Trophoblast cell (in vitro differentiated cells and primary cell): Measurements from ENCODE around the gene ABCA7.
A peak's percentile ranks its signal among the peaks of the same experiment; 100 is the strongest.

Source experiments
- DNase-seq, 2 donors: peaks; one replicate each; pipeline ENCODE4 v3.0.0-alpha.2; 2016
- H2AFZ ChIP-seq: 2 replicates; pipeline ENCODE4 v1.6.1; 2013; ENCODE audit warnings: low read length, moderate library complexity, mild to moderate bottlenecking; ENCODE audit not compliant: insufficient read depth, poor library complexity
- H2AK5ac ChIP-seq: 2 replicates; pipeline ENCODE4 v1.6.1; 2013; ENCODE audit warnings: mild to moderate bottlenecking, low read length
- H2BK120ac ChIP-seq: 2 replicates; pipeline ENCODE4 v1.6.1; 2013; ENCODE audit warnings: low read length, mild to moderate bottlenecking, moderate library complexity; ENCODE audit not compliant: insufficient read depth, poor library complexity
- H2BK12ac ChIP-seq: 2 replicates; pipeline ENCODE4 v1.6.1; 2013; ENCODE audit warnings: mild to moderate bottlenecking, low read length, moderate library complexity
- H2BK5ac ChIP-seq: 2 replicates; pipeline ENCODE4 v1.6.1; 2013; ENCODE audit warnings: low read length, low read depth, moderate library complexity, mild to moderate bottlenecking; ENCODE audit not compliant: poor library complexity
- H3K14ac ChIP-seq: 2 replicates; pipeline ENCODE4 v1.6.1; 2013; ENCODE audit warnings: mild to moderate bottlenecking, low read length
- H3K18ac ChIP-seq: 2 replicates; pipeline ENCODE4 v1.6.1; 2013; ENCODE audit warnings: mild to moderate bottlenecking, low read length
- H3K23ac ChIP-seq: 2 replicates; pipeline ENCODE4 v1.6.1; 2013; ENCODE audit warnings: low read length
- H3K27ac ChIP-seq: 2 replicates; pipeline ENCODE4 v1.5.1; 2013; ENCODE audit warnings: low read depth, mild to moderate bottlenecking, inconsistent platforms, low read length, moderate library complexity
- H3K27me3 ChIP-seq: 2 replicates; pipeline ENCODE4 v1.6.1; 2013; ENCODE audit warnings: inconsistent platforms, mild to moderate bottlenecking, low read length, moderate library complexity; ENCODE audit not compliant: insufficient read depth
- H3K36me3 ChIP-seq, 2 experiments: 1 replicate in 1 of 2; 2 replicates in 1 of 2; pipeline ENCODE4 v1.6.1; 2013; ENCODE audit warnings: low read length in 2 of 2, mild to moderate bottlenecking in 2 of 2, moderate library complexity in 1 of 2; ENCODE audit not compliant: insufficient read depth in 2 of 2, control insufficient read depth in 1 of 2
- H3K4ac ChIP-seq: 2 replicates; pipeline ENCODE4 v1.6.1; 2013; ENCODE audit warnings: low read depth, mild to moderate bottlenecking, low read length, moderate library complexity
- H3K4me1 ChIP-seq, 2 experiments: 1 replicate in 1 of 2; 2 replicates in 1 of 2; pipeline ENCODE4 v1.6.1; 2013; ENCODE audit warnings: low read length in 2 of 2, mild to moderate bottlenecking in 2 of 2, moderate library complexity in 1 of 2; ENCODE audit not compliant: insufficient read depth in 2 of 2, control insufficient read depth in 1 of 2
- H3K4me2 ChIP-seq: 2 replicates; pipeline ENCODE4 v1.6.1; 2013; ENCODE audit warnings: inconsistent platforms, mild to moderate bottlenecking, low read length, moderate library complexity
- H3K4me3 ChIP-seq: 2 replicates; pipeline ENCODE4 v1.5.1; 2013; ENCODE audit warnings: mild to moderate bottlenecking, low read depth, low read length, inconsistent platforms
- H3K79me1 ChIP-seq: one replicate; pipeline ENCODE4 v1.6.1; 2013; ENCODE audit warnings: low read length
- H3K79me2 ChIP-seq: 2 replicates; pipeline ENCODE4 v1.6.1; 2013; ENCODE audit warnings: low read length, mild to moderate bottlenecking; ENCODE audit not compliant: control insufficient read depth, insufficient read depth, poor library complexity
- H3K9ac ChIP-seq: 2 replicates; pipeline ENCODE4 v1.6.1; 2013; ENCODE audit warnings: mild to moderate bottlenecking, low read length
- H3K9me3 ChIP-seq: 2 replicates; pipeline ENCODE4 v1.6.1; 2013; ENCODE audit warnings: low read depth, mild to moderate bottlenecking, control low read depth, inconsistent platforms, low read length; ENCODE audit not compliant: insufficient read depth
- H4K12ac ChIP-seq: 2 replicates; pipeline ENCODE4 v1.6.1; 2013; ENCODE audit warnings: low read depth, mild to moderate bottlenecking, low read length, moderate library complexity
- H4K8ac ChIP-seq: 2 replicates; pipeline ENCODE4 v1.6.1; 2013; ENCODE audit warnings: low read depth, mild to moderate bottlenecking, low read length, moderate library complexity
- H4K91ac ChIP-seq: one replicate; pipeline ENCODE4 v1.6.1; 2013; ENCODE audit warnings: low read depth, mild to moderate bottlenecking, low read length, moderate library complexity
- WGBS: extraction: QIAGEN DNeasy Blood & Tissue Kit; methylation state at CpG from one replicate; pipeline ENCODE4 v1.1.7; 2013; ENCODE audit warnings: missing lambda C conversion rate; ENCODE audit not compliant: insufficient read length, insufficient coverage; ENCODE audit errors: extremely low coverage; 5-methylcytosine and 5-hydroxymethylcytosine counted together

Gene ABCA7

DNA sequence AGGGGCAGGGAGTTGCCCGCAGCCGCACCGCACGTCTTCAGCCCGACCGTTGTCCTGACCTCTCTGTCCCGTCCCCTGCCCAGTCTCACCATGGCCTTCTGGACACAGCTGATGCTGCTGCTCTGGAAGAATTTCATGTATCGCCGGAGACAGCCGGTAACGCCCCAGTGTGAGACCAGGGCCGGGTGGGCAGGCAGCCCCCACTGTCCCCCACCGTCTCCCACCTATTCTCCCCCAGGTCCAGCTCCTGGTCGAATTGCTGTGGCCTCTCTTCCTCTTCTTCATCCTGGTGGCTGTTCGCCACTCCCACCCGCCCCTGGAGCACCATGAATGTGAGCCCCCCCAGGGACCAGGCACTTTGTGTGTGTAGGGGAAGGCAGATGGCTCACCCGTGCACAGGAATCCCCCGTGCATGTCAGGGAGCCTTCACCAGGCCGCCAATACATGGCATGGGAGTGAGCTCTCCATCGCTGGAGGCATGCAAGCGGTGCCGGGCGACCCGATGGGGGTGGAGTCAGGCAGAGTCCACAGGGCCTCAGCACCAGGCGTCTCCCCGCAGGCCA, 1.4 kb downstream of the ABCA7 start:
- peaks cover 3% of the 10 kb centered on the region for H3K9me3 ChIP-seq
- no peak overlapping the region for H2AK5ac ChIP-seq
- H3K27me3 ChIP-seq: no peaks in the 10 kb centered on the region
- H3K4me3 ChIP-seq: no peak overlapping the region
- no peak overlapping the region for H3K27ac ChIP-seq
- H3K18ac ChIP-seq: no peak overlapping the region
- no peak overlapping the region for H3K14ac ChIP-seq
- no peak overlapping the region for H3K23ac ChIP-seq
- H3K79me2 ChIP-seq: no peaks in the 10 kb centered on the region
- WGBS: no CpG with 5 or more reads among the region's 26 CpGs
- no peak overlapping the region for H2BK5ac ChIP-seq
- H3K36me3 ChIP-seq: peaks cover 36 to 39% of the 10 kb centered on the region in 2 experiments
- H3K79me1 ChIP-seq: no peaks in the 10 kb centered on the region
- no peak overlapping the region for H4K91ac ChIP-seq
- no peak overlapping the region for H3K9ac ChIP-seq
- peaks cover 3 to 8% of the 10 kb centered on the region in 2 experiments for H3K4me1 ChIP-seq
- no peak overlapping the region for H3K4ac ChIP-seq
- H2BK12ac ChIP-seq: no peak overlapping the region
- H3K4me2 ChIP-seq: peak overlapping the region; percentile 63
- H2AFZ ChIP-seq: no peak overlapping the region
- H4K12ac ChIP-seq: no peak overlapping the region
- DNase-seq: no peak
- H4K8ac ChIP-seq: no peak overlapping the region
- no peak overlapping the region for H2BK120ac ChIP-seq

DNA sequence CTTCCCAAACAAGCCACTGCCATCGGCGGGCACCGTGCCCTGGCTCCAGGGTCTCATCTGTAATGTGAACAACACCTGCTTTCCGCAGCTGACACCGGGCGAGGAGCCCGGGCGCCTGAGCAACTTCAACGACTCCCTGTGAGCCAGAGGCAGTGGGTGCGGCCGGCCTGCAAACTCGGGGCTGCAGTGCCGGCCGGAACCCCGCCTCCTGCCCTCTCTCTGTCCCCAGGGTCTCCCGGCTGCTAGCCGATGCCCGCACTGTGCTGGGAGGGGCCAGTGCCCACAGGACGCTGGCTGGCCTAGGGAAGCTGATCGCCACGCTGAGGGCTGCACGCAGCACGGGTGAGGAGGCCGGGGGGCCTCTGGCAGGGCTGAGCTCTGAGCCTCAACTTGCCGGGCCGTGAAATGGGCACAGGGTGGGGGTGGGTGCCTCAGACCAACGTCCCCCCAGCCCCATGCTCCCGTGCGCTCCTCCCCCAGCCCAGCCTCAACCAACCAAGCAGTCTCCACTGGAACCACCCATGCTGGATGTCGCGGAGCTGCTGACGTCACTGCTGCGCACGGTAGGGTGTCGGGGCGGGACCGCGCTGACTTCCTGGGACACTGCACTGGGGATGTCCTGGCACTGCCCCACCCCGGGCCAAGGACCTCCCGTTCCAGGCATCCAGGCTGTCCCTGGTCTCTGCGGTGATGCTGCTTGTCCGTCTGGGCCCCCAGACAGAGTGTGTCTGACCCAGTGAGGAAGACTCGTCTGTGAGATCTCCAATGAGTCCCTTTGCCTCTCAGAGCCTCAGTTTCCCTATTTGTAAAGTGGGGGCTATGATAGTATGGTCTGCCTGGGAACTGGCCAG, 2.2 kb downstream of the ABCA7 start:
- no peaks in the 10 kb centered on the region for H3K27me3 ChIP-seq
- no peak overlapping the region for H2AFZ ChIP-seq
- no peaks in the 10 kb centered on the region for H3K79me2 ChIP-seq
- peaks cover 3% of the 10 kb centered on the region for H3K9me3 ChIP-seq
- peaks cover 38 to 39% of the 10 kb centered on the region in 2 experiments for H3K36me3 ChIP-seq
- no peak overlapping the region for H3K23ac ChIP-seq
- H3K27ac ChIP-seq: no peak overlapping the region
- peak in 1 of 2 donors; percentile 71 for DNase-seq
- no peak overlapping the region for H3K18ac ChIP-seq
- no peak overlapping the region for H4K12ac ChIP-seq
- H3K4me1 ChIP-seq: peaks cover 3 to 8% of the 10 kb centered on the region in 2 experiments
- no peak overlapping the region for H3K4me2 ChIP-seq
- no peak overlapping the region for H4K8ac ChIP-seq
- no peak overlapping the region for H2BK12ac ChIP-seq
- no peak overlapping the region for H3K4ac ChIP-seq
- no peaks in the 10 kb centered on the region for H3K79me1 ChIP-seq
- H3K9ac ChIP-seq: no peak overlapping the region
- H2BK5ac ChIP-seq: no peak overlapping the region
- H3K14ac ChIP-seq: no peak overlapping the region
- H3K4me3 ChIP-seq: no peak overlapping the region
- H2BK120ac ChIP-seq: no peak overlapping the region
- no peak overlapping the region for H2AK5ac ChIP-seq
- WGBS: no CpG with 5 or more reads among the region's 43 CpGs
- no peak overlapping the region for H4K91ac ChIP-seq

GRCh38 chr19:1042689-1043511, 3.0 kb downstream of the ABCA7 start:
- DNase-seq: no peak
- Histone ChIP-seq H3K9ac (no peak overlapping the region), H4K8ac (no peak overlapping the region), H2BK12ac (no peak overlapping the region), H2AK5ac (no peak overlapping the region), H3K18ac (no peak overlapping the region), H3K9me3 (peaks cover 3% of the 10 kb centered on the region), H4K12ac (no peak overlapping the region), H3K27ac (no peak overlapping the region), H3K4ac (no peak overlapping the region), H3K79me2 (no peaks in the 10 kb centered on the region), H3K14ac (no peak overlapping the region), H3K79me1 (no peaks in the 10 kb centered on the region), H3K36me3 (peaks cover 34 to 36% of the 10 kb centered on the region in 2 experiments), H2AFZ (no peak overlapping the region), H4K91ac (no peak overlapping the region), H3K4me3 (no peak overlapping the region), H3K23ac (no peak overlapping the region), H2BK120ac (no peak overlapping the region), H2BK5ac (no peak overlapping the region), H3K4me2 (no peak overlapping the region), H3K27me3 (no peaks in the 10 kb centered on the region), H3K4me1 (peaks cover 3 to 8% of the 10 kb centered on the region in 2 experiments)
- WGBS: no CpG with 5 or more reads among the region's 23 CpGs

GRCh38 chr19:1045247-1045603, 5.3 kb downstream of the ABCA7 start:
- Histone ChIP-seq H4K91ac (no peak overlapping the region), H3K18ac (no peak overlapping the region), H3K9me3 (peaks cover 3% of the 10 kb centered on the region), H3K4me1 (peaks cover 3 to 8% of the 10 kb centered on the region in 2 experiments), H3K79me2 (no peaks in the 10 kb centered on the region), H4K8ac (no peak overlapping the region), H4K12ac (no peak overlapping the region), H3K27ac (no peak overlapping the region), H3K36me3 (peaks cover 23 to 27% of the 10 kb centered on the region in 2 experiments), H2AK5ac (no peak overlapping the region), H2AFZ (no peak overlapping the region), H2BK12ac (no peak overlapping the region), H3K4me2 (no peak overlapping the region), H3K27me3 (no peaks in the 10 kb centered on the region), H2BK120ac (no peak overlapping the region), H3K9ac (no peak overlapping the region), H3K79me1 (no peaks in the 10 kb centered on the region), H3K14ac (no peak overlapping the region), H3K4me3 (no peak overlapping the region), H3K4ac (no peak overlapping the region), H3K23ac (no peak overlapping the region), H2BK5ac (no peak overlapping the region)
- peak; percentile 62 to 84 for DNase-seq
- no CpG with 5 or more reads among the region's 10 CpGs for WGBS
